Liver (tissue), 9 donors: ENCODE results near the gene DYRK1A. TPM values are rescaled to one million over a fixed set of nuclear protein-coding genes. Genes with fewer than 3 reads are reported as not detected.

Experiments
- DNase-seq: peaks from one replicate; pipeline ENCODE4 v3.0.0-alpha.2; 2017; ENCODE audit warnings: low spot score
- H3K27ac ChIP-seq, 2 donors: one replicate each; pipeline ENCODE4 v1.7.0; 2013; ENCODE audit warnings: inconsistent platforms in 2 of 2, low read length in 2 of 2, control low read depth in 1 of 2, low read depth in 1 of 2, mild to moderate bottlenecking in 1 of 2
- H3K27me3 ChIP-seq, 4 donors: one replicate each; pipeline versions ENCODE4 v1.6.1 to v1.7.0; 2013; ENCODE audit warnings: low read length in 3 of 4, inconsistent platforms in 1 of 4, mild to moderate bottlenecking in 1 of 4, moderate library complexity in 1 of 4; ENCODE audit not compliant: control insufficient read depth in 4 of 4, insufficient read depth in 4 of 4
- H3K36me3 ChIP-seq, 4 donors: one replicate each; pipeline versions ENCODE4 v1.6.1 to v1.7.0; 2013; ENCODE audit warnings: low read length in 3 of 4, mild to moderate bottlenecking in 3 of 4, low read depth in 1 of 4, moderate library complexity in 1 of 4; ENCODE audit not compliant: control insufficient read depth in 4 of 4, insufficient read depth in 3 of 4
- H3K4me1 ChIP-seq, 4 donors: one replicate each; pipeline versions ENCODE4 v1.6.1 to v1.7.0; 2013; ENCODE audit warnings: low read length in 3 of 4, mild to moderate bottlenecking in 3 of 4, moderate library complexity in 1 of 4; ENCODE audit not compliant: control insufficient read depth in 4 of 4, insufficient read depth in 4 of 4
- H3K4me3 ChIP-seq, 3 donors: one replicate each; pipeline versions ENCODE4 v1.6.1 to v1.7.0; 2013; ENCODE audit warnings: low read length in 3 of 3, control low read depth in 1 of 3, low read depth in 1 of 3, mild to moderate bottlenecking in 1 of 3
- H3K9ac ChIP-seq, 2 donors: one replicate each; pipeline ENCODE4 v1.7.0; 2013; ENCODE audit warnings: low read length in 2 of 2, mild to moderate bottlenecking in 2 of 2, moderate library complexity in 2 of 2, control low read depth in 1 of 2, low read depth in 1 of 2
- H3K9me3 ChIP-seq, 4 donors: one replicate each; pipeline versions ENCODE4 v1.6.1 to v1.7.0; 2013; ENCODE audit warnings: low read length in 3 of 4; ENCODE audit not compliant: control insufficient read depth in 4 of 4
- CTCF ChIP-seq: fragments of 150-350 bp; IDR thresholded peaks from 2 replicates; pipeline ENCODE4 v1.5.1; 2017; ENCODE audit warnings: improper control_type of control experiment, low read depth, low read length; ENCODE audit not compliant: missing input control
- EGR1 ChIP-seq, 2 donors: IDR thresholded peaks; 2 replicates each; pipeline ENCODE4 v1.6.1; 2016 to 2018; ENCODE audit warnings: antibody characterized with exemption in 2 of 2, low read depth in 2 of 2
- FOXA1 ChIP-seq: IDR thresholded peaks from 2 replicates; pipeline ENCODE4 v1.6.1; 2016; ENCODE audit warnings: antibody characterized with exemption
- FOXA2 ChIP-seq: IDR thresholded peaks from 2 replicates; pipeline ENCODE4 v1.6.1; 2016; ENCODE audit warnings: antibody characterized with exemption
- GABPA ChIP-seq, 2 donors: IDR thresholded peaks in 1 of 2; conservative IDR thresholded peaks in 1 of 2; 2 replicates each; pipeline ENCODE4 v1.6.1; 2016; ENCODE audit warnings: antibody characterized with exemption in 2 of 2, mild to moderate bottlenecking in 1 of 2, moderate library complexity in 1 of 2
- HNF4A ChIP-seq, 2 donors: conservative IDR thresholded peaks; 2 replicates each; pipeline ENCODE4 v1.6.1; 2016; ENCODE audit warnings: antibody characterized with exemption in 2 of 2, mild to moderate bottlenecking in 2 of 2
- MAX ChIP-seq: IDR thresholded peaks from 2 replicates; pipeline ENCODE4 v1.6.1; 2016; ENCODE audit warnings: antibody characterized with exemption
- RAD21 ChIP-seq, 2 donors: IDR thresholded peaks; 2 replicates each; pipeline ENCODE4 v1.6.1; 2016; ENCODE audit warnings: antibody characterized with exemption in 2 of 2, mild to moderate bottlenecking in 2 of 2
- REST ChIP-seq: IDR thresholded peaks from 2 replicates; pipeline ENCODE4 v1.6.1; 2016; ENCODE audit warnings: antibody characterized with exemption, mild to moderate bottlenecking
- RXRA ChIP-seq, 2 donors: IDR thresholded peaks; 2 replicates each; pipeline ENCODE4 v1.6.1; 2017 to 2018; ENCODE audit warnings: antibody characterized with exemption in 2 of 2, mild to moderate bottlenecking in 1 of 2
- SP1 ChIP-seq: IDR thresholded peaks from 2 replicates; pipeline ENCODE4 v1.6.1; 2018; ENCODE audit warnings: antibody characterized with exemption, mild to moderate bottlenecking
- TAF1 ChIP-seq: conservative IDR thresholded peaks from 2 replicates; pipeline ENCODE4 v1.6.1; 2016; ENCODE audit warnings: antibody characterized with exemption, mild to moderate bottlenecking
- YY1 ChIP-seq: IDR thresholded peaks from 2 replicates; pipeline ENCODE4 v1.6.1; 2016; ENCODE audit warnings: antibody characterized with exemption, mild to moderate bottlenecking
- WGBS: extraction: QIAGEN DNeasy Blood & Tissue Kit; methylation state at CpG from one replicate; pipeline ENCODE4 v1.1.7; 2013; 5-methylcytosine and 5-hydroxymethylcytosine counted together
- polyA plus RNA-seq, 2 donors: library from polyadenylated mRNA; stranded (reverse) in 1 of 2; unstranded in 1 of 2; fragments of 200-250 nt in 1 of 2; fragments of >200 nt in 1 of 2; fragmentation: Nextera tagmentation in 1 of 2; extraction: Ambion mirVana in 1 of 2; gene quantifications; one replicate each; pipeline versions ENCODE4 v1.2.1 to v1.2.3, GENCODE V29; 2013 to 2015
- total RNA-seq, 2 donors: library from RNA; depleted of rRNA; stranded (reverse); fragments of >200 nt; gene quantifications; one replicate each; pipeline ENCODE4 v1.2.3, GENCODE V29; 2014
- TF ChIP-seq, protein P1 (sequence below): IDR thresholded peaks from 2 replicates; pipeline ENCODE4 v1.6.1; 2016; ENCODE audit warnings: antibody characterized with exemption
- TF ChIP-seq, protein P2 (sequence below): IDR thresholded peaks from 2 replicates; pipeline ENCODE4 v1.6.1; 2016; ENCODE audit warnings: antibody characterized with exemption
- donor health status: healthy.
- donor health status: healthy.
- donor health status: healthy.
- donor health status: healthy.
- donor health status: healthy.

Gene DYRK1A
- total and polyA plus RNA-seq, 4 donors: 5.1 to 58.3 (median 22.9) TPM

GRCh38 chr21:37546299-37546908 lies 179.8 kb downstream of the DYRK1A start:
- no peaks in the 10 kb centered on the region for H3K27me3 ChIP-seq
- peaks cover 0 to 4% (median 0%) of the 10 kb centered on the region in 4 donors for H3K9me3 ChIP-seq
- 85% methylated on average over 22 of the region's 22 CpGs for WGBS
- no peaks in the 10 kb centered on the region for H3K4me1 ChIP-seq
- no peak overlapping the region for H3K9ac ChIP-seq
- no peak for DNase-seq
- no peak overlapping the region for H3K27ac ChIP-seq
- no peaks in the 10 kb centered on the region for H3K36me3 ChIP-seq
- TF ChIP-seq, protein P1, sequence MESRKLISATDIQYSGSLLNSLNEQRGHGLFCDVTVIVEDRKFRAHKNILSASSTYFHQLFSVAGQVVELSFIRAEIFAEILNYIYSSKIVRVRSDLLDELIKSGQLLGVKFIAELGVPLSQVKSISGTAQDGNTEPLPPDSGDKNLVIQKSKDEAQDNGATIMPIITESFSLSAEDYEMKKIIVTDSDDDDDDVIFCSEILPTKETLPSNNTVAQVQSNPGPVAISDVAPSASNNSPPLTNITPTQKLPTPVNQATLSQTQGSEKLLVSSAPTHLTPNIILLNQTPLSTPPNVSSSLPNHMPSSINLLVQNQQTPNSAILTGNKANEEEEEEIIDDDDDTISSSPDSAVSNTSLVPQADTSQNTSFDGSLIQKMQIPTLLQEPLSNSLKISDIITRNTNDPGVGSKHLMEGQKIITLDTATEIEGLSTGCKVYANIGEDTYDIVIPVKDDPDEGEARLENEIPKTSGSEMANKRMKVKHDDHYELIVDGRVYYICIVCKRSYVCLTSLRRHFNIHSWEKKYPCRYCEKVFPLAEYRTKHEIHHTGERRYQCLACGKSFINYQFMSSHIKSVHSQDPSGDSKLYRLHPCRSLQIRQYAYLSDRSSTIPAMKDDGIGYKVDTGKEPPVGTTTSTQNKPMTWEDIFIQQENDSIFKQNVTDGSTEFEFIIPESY: no peak
- no peak for TF ChIP-seq REST
- no peak for TF ChIP-seq FOXA2
- no peak for TF ChIP-seq TAF1
- TF ChIP-seq RXRA (IDR thresholded peaks at IDR 0.05): no peak
- no peak for TF ChIP-seq FOXA1
- no peak for TF ChIP-seq HNF4A (conservative IDR thresholded peaks at IDR 0.05)
- no peak for TF ChIP-seq SP1
- TF ChIP-seq GABPA (IDR thresholded peaks at IDR 0.05 in 1 of 2, conservative IDR thresholded peaks at IDR 0.05 in 1 of 2): no peak
- no peak for TF ChIP-seq YY1
- TF ChIP-seq, protein P2, sequence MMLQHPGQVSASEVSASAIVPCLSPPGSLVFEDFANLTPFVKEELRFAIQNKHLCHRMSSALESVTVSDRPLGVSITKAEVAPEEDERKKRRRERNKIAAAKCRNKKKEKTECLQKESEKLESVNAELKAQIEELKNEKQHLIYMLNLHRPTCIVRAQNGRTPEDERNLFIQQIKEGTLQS: no peak
- no peak for TF ChIP-seq RAD21 (IDR thresholded peaks at IDR 0.05)
- TF ChIP-seq MAX: no peak
- no peak for TF ChIP-seq EGR1 (IDR thresholded peaks at IDR 0.05; ENCODE audit: low read depth in 2 of 2)
- TF ChIP-seq CTCF: no peak
- no peak overlapping the region for H3K4me3 ChIP-seq
